GM12878 (cell line): ENCODE measurements around the gene DUSP18. TPM values are rescaled to one million over a fixed set of nuclear protein-coding genes. Genes with fewer than 3 reads are reported as not detected.

Experiments
- ATF7 ChIP-seq: fragments of 450-650 bp; IDR thresholded peaks from 2 replicates; pipeline ENCODE4 v1.6.1; 2016; ENCODE audit warnings: low read depth, mild to moderate bottlenecking
- BCLAF1 ChIP-seq: fragments of 450-650 bp; IDR thresholded peaks from 2 replicates; pipeline ENCODE4 v1.6.1; 2017; ENCODE audit warnings: antibody characterized with exemption, mild to moderate bottlenecking, moderate library complexity
- CEBPB ChIP-seq, 2 experiments: fragments of 150-350 bp in 1 of 2; IDR thresholded peaks; 2 replicates each; pipeline ENCODE4 v1.6.1; 2012 to 2014; ENCODE audit warnings: low read depth in 2 of 2, low read length in 2 of 2, borderline replicate concordance in 1 of 2, inconsistent platforms in 1 of 2
- EGR1 ChIP-seq, 2 experiments: IDR thresholded peaks; 1 replicate in 1 of 2; 2 replicates in 1 of 2; pipeline ENCODE4 v1.6.1; 2011 to 2012; ENCODE audit warnings: low read depth in 2 of 2, low read length in 2 of 2, borderline replicate concordance in 1 of 2, mild to moderate bottlenecking in 1 of 2, moderate library complexity in 1 of 2
- FOXM1 ChIP-seq: IDR thresholded peaks from 2 replicates; pipeline ENCODE4 v1.6.1; 2012; ENCODE audit warnings: low read depth, mild to moderate bottlenecking, inconsistent platforms, low read length, moderate library complexity
- IRF3 ChIP-seq: fragments of 450-650 bp; IDR thresholded peaks from 2 replicates; pipeline ENCODE4 v1.6.1; 2014; ENCODE audit warnings: mild to moderate bottlenecking
- MTA3 ChIP-seq: IDR thresholded peaks from 2 replicates; pipeline ENCODE4 v1.6.1; 2012; ENCODE audit warnings: low read length, inconsistent platforms, borderline replicate concordance
- NR2C1 ChIP-seq: fragments of 450-650 bp; IDR thresholded peaks from 2 replicates; pipeline ENCODE4 v1.6.1; 2017; ENCODE audit warnings: antibody characterized with exemption, mild to moderate bottlenecking, moderate library complexity
- PAX8 ChIP-seq: fragments of 450-650 bp; IDR thresholded peaks from 2 replicates; pipeline ENCODE4 v1.6.1; 2017; ENCODE audit warnings: mild to moderate bottlenecking, moderate library complexity
- POLR2AphosphoS2 ChIP-seq: IDR thresholded peaks from 2 replicates; pipeline ENCODE4 v1.6.1; 2011; ENCODE audit warnings: low read depth, mild to moderate bottlenecking, low read length, improper control_type of control experiment, moderate library complexity
- POU2F2 ChIP-seq: IDR thresholded peaks from 3 replicates; pipeline ENCODE4 v1.6.1; 2011; ENCODE audit warnings: low read depth, mild to moderate bottlenecking, low read length, borderline replicate concordance
- RBBP5 ChIP-seq: fragments of 200-600 bp; sonication (generic); conservative IDR thresholded peaks from 2 replicates; pipeline ENCODE4 v1.6.1; 2016
- RCOR1 ChIP-seq: conservative IDR thresholded peaks from 2 replicates; pipeline ENCODE4 v1.6.1; 2012; ENCODE audit warnings: low read depth, low read length, improper control_type of control experiment
- SIX5 ChIP-seq: IDR thresholded peaks from 2 replicates; pipeline ENCODE4 v1.6.1; 2011; ENCODE audit warnings: mild to moderate bottlenecking, low read depth, low read length, moderate library complexity; ENCODE audit not compliant: severe bottlenecking
- SMARCA5 ChIP-seq: fragments of 450-650 bp; IDR thresholded peaks from 2 replicates; pipeline ENCODE4 v1.6.1; 2017; ENCODE audit warnings: mild to moderate bottlenecking
- SP1 ChIP-seq: IDR thresholded peaks from one replicate; pipeline ENCODE4 v1.6.1; 2011; ENCODE audit warnings: low read depth, low read length
- SREBF2 ChIP-seq: IDR thresholded peaks from 2 replicates; pipeline ENCODE4 v1.6.1; 2012; ENCODE audit warnings: mild to moderate bottlenecking, low read length
- STAT1 ChIP-seq: fragments of 450-650 bp; conservative IDR thresholded peaks from 2 replicates; pipeline ENCODE4 v1.6.1; 2014; ENCODE audit warnings: antibody characterized with exemption, mild to moderate bottlenecking
- ZNF622 ChIP-seq: fragments of 450-650 bp; IDR thresholded peaks from 2 replicates; pipeline ENCODE4 v1.6.1; 2017; ENCODE audit warnings: mild to moderate bottlenecking, inconsistent platforms
- ZSCAN29 ChIP-seq: fragments of 450-650 bp; IDR thresholded peaks from 2 replicates; pipeline ENCODE4 v1.6.1; 2017; ENCODE audit warnings: mild to moderate bottlenecking, moderate library complexity
- polyA plus RNA-seq, 11 experiments: library from polyadenylated mRNA; depleted of rRNA in 4 of 11; unstranded in 6 of 11; stranded (reverse) in 5 of 11; fragments of >200 nt; fragmentation: Nextera tagmentation in 4 of 11; fragmentation: Illumina TruSeq in 1 of 11; extraction: Ambion mirVana in 4 of 11; extraction: Trizol in 1 of 11; gene quantifications; 1 replicate in 1 of 11; 2 replicates in 10 of 11; pipeline versions ENCODE4 v1.2.1 to v1.2.3, GENCODE V29; 2011 to 2016; ENCODE audit warnings: inconsistent platforms in 2 of 11, missing spikeins in 2 of 11, low read depth in 1 of 11
- total RNA-seq, 4 experiments: library from RNA; depleted of rRNA in 3 of 4; stranded (reverse); fragments of >200 nt in 3 of 4; fragmentation: Illumina TruSeq in 1 of 4; extraction: Trizol in 1 of 4; gene quantifications; 2 replicates each; pipeline versions ENCODE4 v1.2.1 to v1.2.3, GENCODE V29; 2013 to 2021
- TF ChIP-seq, protein P1 (sequence below): IDR thresholded peaks from 2 replicates; pipeline ENCODE4 v1.6.1; 2011; ENCODE audit warnings: low read depth, mild to moderate bottlenecking, low read length, moderate library complexity, borderline replicate concordance; ENCODE audit errors: extremely low read depth
- TF ChIP-seq, protein P2 (sequence below): fragments of 450-650 bp; IDR thresholded peaks from 2 replicates; pipeline ENCODE4 v1.6.1; 2017; ENCODE audit warnings: mild to moderate bottlenecking, low read depth, inconsistent platforms; ENCODE audit not compliant: poor library complexity, severe bottlenecking
- TF ChIP-seq, protein P3 (sequence below): fragments of 450-650 bp; IDR thresholded peaks from 2 replicates; pipeline ENCODE4 v1.6.1; 2017; ENCODE audit warnings: mild to moderate bottlenecking

DUSP18 gene
- total and polyA plus RNA-seq, 10 of the 15 experiments (the other 5 are each of a cell fraction or from before 2014, with no cell fraction given): 1.9 to 11.9 (median 7.7) TPM

- TF ChIP-seq STAT1 (peak; percentile 85; the same call in 1 of the 2 replicates), BCLAF1 (no peak), ATF7 (no peak), RCOR1 (no peak), SP1 (peak; percentile 8), MTA3 (no peak), SMARCA5 (peak; percentile 63; the same call in 1 of the 2 replicates), POU2F2 (peak; percentile 71; the same call in 1 of the 3 replicates), SIX5 (no peak), ZSCAN29 (no peak), POLR2AphosphoS2 (no peak), RBBP5 (no peak), EGR1 (IDR thresholded peaks at IDR 0.05; ENCODE audit: borderline replicate concordance in 1 of 2, low read depth in 2 of 2, low read length in 2 of 2) (no peak), ZNF622 (no peak), SREBF2 (no peak), NR2C1 (no peak), IRF3 (0 out of 2 replicates have a peak, but pooled peaks have one; percentile 38), CEBPB (IDR thresholded peaks at IDR 0.05; ENCODE audit: borderline replicate concordance in 1 of 2, low read depth in 2 of 2, low read length in 2 of 2) (no peak), PAX8 (no peak), FOXM1 (no peak)
- TF ChIP-seq, protein P1, sequence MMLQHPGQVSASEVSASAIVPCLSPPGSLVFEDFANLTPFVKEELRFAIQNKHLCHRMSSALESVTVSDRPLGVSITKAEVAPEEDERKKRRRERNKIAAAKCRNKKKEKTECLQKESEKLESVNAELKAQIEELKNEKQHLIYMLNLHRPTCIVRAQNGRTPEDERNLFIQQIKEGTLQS: no peak
- TF ChIP-seq, protein P2, sequence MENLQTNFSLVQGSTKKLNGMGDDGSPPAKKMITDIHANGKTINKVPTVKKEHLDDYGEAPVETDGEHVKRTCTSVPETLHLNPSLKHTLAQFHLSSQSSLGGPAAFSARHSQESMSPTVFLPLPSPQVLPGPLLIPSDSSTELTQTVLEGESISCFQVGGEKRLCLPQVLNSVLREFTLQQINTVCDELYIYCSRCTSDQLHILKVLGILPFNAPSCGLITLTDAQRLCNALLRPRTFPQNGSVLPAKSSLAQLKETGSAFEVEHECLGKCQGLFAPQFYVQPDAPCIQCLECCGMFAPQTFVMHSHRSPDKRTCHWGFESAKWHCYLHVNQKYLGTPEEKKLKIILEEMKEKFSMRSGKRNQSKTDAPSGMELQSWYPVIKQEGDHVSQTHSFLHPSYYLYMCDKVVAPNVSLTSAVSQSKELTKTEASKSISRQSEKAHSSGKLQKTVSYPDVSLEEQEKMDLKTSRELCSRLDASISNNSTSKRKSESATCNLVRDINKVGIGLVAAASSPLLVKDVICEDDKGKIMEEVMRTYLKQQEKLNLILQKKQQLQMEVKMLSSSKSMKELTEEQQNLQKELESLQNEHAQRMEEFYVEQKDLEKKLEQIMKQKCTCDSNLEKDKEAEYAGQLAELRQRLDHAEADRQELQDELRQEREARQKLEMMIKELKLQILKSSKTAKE: peak; percentile 55
- TF ChIP-seq, protein P3, sequence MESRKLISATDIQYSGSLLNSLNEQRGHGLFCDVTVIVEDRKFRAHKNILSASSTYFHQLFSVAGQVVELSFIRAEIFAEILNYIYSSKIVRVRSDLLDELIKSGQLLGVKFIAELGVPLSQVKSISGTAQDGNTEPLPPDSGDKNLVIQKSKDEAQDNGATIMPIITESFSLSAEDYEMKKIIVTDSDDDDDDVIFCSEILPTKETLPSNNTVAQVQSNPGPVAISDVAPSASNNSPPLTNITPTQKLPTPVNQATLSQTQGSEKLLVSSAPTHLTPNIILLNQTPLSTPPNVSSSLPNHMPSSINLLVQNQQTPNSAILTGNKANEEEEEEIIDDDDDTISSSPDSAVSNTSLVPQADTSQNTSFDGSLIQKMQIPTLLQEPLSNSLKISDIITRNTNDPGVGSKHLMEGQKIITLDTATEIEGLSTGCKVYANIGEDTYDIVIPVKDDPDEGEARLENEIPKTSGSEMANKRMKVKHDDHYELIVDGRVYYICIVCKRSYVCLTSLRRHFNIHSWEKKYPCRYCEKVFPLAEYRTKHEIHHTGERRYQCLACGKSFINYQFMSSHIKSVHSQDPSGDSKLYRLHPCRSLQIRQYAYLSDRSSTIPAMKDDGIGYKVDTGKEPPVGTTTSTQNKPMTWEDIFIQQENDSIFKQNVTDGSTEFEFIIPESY: no peak
Measured at GRCh38 chr22:30634471-30635233, 33.0 kb downstream of the DUSP18 start (continued).
